Activated CD4-positive, alpha-beta T cell treated with anti-CD3 and anti-CD28 coated beads, Interleukin-2, Interleukin-6, amounts not matched to agents 100 ng/mL and 50 ng/mL, durations not matched to agents 16 hours and 8 hours (primary cell): Measurements from ENCODE around the gene GRIN3A.
"Not testable (repeated sequence)": the region's sequence is repeated elsewhere in the genome, so short reads cannot be mapped to it uniquely, and the experiment has no call there.

Experiments
- DNase-seq: peaks from one replicate; pipeline ENCODE4 v3.0.0-alpha.2; 2020

The GRIN3A gene

GRCh38 chr9:101738566-101739183 lies at the start of gene GRIN3A:
TSS of gene GRIN3A (minus strand) at chr9:101738647. CDS start at chr9:101737979, 668 bp downstream.
- DNase-seq = no peak

GRCh38 chr9:101787891-101788290 lies 49.4 kb upstream of the GRIN3A start:
- no peak for DNase-seq

GRCh38 chr9:101778332-101778731 lies 39.9 kb upstream of the GRIN3A start:
- no peak for DNase-seq

GRCh38 chr9:101764472-101764871 lies 26.0 kb upstream of the GRIN3A start:
- DNase-seq = no peak

DNA sequence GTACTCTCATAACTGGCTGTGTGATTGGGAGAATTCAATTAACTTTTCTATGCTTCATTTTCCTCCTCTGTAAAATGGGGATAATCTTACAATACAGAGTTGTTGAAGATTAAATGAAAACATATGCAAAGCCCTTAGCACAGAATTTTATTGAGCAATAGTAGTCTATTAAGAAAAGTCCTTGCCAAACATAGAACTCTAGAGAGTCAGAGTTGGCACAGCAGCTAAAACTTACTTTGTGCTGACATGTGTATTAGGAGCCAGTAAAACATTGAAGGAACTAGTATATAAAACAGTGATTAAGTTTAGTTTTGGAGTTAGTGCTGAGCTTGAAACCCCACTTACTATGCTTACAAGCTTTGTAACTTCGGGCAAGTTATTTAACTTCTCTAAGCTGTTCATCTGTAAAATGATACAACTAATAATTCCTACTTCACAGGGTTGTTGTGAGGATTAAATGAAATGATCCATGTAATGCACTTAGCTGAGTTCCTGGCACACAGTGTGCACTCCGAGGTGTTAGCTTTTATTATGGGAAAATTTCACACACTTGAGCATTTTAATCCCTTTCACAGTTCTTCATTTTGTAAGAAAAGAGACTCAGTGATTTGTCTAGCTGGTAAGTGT lies 20.0 kb upstream of the GRIN3A start:
- DNase-seq = no peak

DNA sequence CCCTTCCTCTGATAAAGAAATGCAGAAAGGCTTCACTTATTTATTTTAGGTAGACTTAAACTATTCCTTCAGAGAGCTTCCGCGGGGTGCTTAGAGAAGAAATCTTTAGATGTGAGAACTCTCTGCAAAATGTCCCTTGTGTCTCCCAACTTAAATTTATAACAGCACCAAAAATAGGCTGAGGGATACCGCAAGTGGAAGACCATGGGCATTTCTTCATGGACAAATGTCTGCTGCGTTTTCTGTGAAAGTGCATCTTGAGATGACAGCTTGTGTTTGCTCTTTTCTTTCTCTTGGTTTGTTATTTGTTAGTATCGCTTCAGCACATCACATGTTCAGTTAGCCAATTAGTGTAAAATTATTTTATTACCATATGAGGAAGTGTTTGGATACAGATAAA lies 15.3 kb upstream of the GRIN3A start:
- no peak for DNase-seq

GRCh38 chr9:101751895-101752294 lies 13.4 kb upstream of the GRIN3A start:
- no peak for DNase-seq

DNA sequence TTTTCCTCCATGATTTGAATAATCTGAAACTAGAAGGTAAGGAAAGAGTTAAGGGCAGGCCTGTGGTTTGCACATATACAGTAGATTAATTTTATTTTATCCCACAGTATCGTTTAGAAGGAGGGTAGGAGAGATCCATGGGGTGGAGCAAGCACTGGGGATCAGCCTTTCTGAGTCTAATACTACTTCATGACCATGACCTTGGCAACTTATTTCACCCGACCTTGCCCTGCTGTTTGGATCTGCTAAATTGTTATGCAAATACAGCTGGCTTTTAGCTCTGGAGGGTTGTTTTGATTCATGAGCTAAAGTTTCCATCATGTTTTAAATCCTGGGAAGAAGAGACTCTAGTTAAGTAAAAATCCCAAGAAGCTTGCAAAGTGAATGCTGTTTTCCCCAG lies 864 bp upstream of the GRIN3A start:
- DNase-seq = no peak

DNA sequence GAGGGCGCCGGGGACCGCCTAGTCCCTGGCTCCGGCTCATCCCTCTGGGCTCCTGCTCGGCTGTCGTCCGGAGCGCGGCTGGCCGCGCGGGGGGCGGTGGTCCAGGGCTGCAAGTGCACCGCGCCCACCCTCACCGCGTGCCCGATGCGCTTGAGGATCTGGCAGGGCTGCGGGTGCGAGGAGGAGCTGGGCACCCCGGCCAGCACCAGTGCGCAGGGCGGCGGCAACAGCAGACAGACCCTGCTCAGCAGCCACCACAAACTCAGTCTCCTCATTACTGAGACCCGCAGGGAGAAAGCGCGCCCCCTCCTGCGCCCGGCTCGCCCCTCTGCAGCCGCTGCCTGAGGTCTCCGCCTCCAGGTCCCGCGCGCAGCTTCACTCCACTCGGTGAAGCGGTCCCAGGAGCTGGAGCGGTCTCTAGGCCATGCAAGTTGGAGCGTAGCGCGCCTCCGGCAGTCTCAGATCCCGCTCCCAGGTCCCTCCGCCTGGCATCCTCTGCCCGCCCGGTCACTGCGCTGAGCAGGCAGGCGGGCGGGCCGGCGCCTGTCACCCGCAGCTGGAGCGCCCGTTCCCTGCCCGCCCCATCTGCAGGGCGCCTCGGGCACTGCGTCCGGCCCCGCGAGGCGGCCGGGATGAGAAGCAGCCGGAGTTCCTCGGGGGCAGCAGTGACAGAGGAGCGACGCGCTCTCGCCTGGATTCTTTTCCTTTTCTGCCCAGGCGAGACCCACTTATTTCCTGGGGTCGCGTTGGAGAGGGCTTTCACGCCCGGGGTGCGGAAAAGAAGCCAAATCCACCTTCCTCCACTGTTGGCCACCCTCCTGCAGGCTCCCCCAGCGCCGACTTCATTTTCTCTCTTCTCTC lies 512 bp downstream of the GRIN3A start:
- DNase-seq = no peak

GRCh38 chr9:101737165-101737704 lies 1.2 kb downstream of the GRIN3A start:
- no peak for DNase-seq

DNA sequence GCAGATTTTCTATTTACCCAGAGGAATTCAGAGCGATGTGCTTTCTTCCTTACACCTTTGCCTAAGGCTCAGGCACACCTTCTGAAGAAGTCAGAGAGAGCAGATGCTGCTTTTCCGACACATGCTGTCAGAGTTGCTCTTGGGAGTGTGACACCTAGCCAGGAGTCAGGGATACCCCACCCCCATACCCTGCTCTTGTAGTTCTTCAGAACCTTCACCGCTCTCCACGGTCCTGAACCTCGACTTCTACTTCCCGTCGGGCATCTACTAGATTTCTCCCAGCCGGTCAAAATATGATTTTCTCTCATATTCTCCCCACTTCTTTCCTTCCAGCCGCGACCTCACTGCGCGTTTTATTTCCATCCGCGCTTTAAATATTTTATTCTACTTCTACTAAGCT lies 1.7 kb downstream of the GRIN3A start:
- peak; percentile 6 for DNase-seq

GRCh38 chr9:101731429-101731828 lies 7.0 kb downstream of the GRIN3A start:
- DNase-seq = no peak

- DNase-seq = peak; percentile 44
These were observed 10.6 kb downstream of the GRIN3A start for GRCh38 chr9:101727612-101728524.

DNA sequence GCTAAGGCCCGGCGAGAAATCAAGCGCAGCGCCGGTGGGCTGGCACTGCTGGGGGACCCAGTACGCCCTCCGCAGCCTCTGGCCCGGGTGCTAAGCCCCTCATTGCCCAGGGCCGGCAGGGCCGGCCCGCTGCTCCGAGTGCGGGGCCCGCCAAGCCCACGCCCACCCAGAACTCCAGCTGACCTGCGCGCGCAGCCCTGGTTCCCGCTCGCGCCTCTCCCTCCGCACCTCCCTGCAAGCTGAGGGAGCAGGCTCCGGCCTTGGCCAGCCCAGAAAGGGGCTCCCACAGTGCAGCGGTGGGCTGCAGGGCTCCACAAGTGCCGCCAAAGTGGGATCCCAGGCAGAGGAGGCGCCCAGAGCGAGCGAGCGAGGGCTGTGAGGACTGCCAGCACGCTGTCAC lies 14.2 kb downstream of the GRIN3A start:
- DNase-seq = not testable (repeated sequence)

DNA sequence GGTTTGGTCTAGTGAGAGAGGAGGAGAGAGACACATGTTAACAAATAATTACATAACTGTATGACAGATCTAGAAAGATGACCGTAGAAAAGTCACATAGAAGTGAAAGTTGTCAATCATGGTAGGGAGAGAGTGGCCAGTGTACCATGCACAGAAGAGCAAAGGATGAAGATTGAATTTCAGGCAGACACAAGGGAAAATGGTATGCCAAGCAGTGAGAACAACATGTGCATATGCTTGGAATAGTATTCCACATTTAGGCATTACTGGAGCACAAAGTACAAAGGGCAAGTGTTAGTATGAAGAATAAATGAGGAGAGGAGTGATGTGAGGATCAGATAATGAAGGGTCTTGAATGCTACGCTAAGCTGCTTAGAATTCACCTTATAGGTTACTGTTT lies 20.3 kb downstream of the GRIN3A start:
- DNase-seq = no peak

GRCh38 chr9:101716629-101717028 lies 21.8 kb downstream of the GRIN3A start:
- no peak for DNase-seq

DNA sequence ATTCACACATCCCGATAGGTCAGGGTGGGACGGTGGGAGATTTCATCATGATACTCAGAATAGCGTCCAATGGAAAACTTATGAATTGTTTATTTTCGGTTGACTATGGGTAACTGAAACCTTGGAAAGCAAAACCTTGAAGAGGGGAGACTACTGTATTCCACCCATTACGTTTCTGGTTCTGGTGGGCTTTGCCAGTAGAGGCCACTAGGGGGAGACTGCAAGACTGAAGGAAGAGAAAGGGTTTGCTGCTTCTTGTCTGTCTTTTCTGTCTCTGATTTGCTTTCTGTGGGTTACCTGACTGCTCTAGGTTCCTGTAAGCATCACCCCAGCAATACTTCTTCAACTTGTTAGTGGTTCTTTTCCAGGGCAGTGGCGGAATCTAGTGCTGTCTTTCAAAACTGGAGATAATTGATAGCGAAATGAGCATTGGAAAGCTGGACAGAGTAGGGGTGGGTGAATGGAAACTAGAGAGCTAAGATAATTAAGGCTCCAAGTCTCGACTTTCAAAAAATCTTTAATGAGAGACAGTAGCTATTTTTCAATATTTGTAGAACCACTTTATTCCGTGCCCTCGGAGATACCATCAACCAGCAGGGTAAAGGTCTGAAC lies 27.0 kb downstream of the GRIN3A start:
- peak; percentile 41 for DNase-seq

DNA sequence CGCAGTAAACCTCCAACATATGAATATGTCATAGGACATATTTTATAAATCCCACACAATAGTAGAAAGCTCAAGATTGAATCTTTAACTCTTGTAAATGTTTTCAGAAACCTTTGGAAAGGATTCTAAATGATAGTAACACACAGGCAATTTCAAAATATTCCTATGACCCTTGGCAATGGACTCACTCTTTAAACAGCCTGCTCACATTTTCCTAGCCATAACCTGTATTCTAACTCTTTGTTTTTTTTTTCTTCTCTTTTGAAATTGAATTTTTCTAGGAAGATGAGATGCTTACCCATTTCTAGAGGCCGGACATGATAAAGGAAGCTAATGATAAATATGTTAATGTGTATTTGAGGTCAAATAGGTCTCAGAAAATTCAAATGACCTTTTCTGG lies 29.6 kb downstream of the GRIN3A start:
- DNase-seq = no peak

GRCh38 chr9:101707721-101708120 lies 30.7 kb downstream of the GRIN3A start:
- no peak for DNase-seq

- no peak for DNase-seq
These were observed 31.4 kb downstream of the GRIN3A start for GRCh38 chr9:101706997-101707396.

DNA sequence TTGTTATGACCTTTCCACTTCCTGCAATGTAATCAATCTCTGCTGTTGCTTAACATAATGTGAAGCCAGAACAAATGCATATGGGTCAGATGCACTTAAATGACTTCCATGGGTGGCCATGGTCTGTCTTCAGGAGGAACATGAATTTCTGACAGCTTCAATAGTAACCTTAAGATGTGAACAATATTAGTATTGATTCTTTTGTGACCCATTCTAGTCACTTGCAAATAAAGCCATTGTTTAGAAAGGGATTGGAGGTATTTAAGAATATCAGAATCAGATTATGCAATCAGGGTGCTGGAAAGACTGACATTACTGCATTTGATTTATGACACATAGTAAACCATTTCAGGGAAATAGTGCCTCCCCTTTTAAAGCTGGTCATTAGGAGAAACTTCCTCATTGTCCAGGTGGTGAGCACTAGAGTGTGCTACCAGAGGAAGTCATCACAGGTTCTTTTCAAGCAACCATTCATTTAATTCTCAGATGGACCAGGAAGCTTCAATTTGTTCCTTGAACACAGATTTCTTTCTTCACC lies 32.1 kb downstream of the GRIN3A start:
- DNase-seq = no peak

- peak; percentile 32 for DNase-seq
These were observed 33.2 kb downstream of the GRIN3A start for GRCh38 chr9:101705135-101705661.
